ENCODE data around the gene NCKAP5.
A peak's percentile ranks its signal among the peaks of the same experiment; 100 is the strongest.

Gene NCKAP5

DNA sequence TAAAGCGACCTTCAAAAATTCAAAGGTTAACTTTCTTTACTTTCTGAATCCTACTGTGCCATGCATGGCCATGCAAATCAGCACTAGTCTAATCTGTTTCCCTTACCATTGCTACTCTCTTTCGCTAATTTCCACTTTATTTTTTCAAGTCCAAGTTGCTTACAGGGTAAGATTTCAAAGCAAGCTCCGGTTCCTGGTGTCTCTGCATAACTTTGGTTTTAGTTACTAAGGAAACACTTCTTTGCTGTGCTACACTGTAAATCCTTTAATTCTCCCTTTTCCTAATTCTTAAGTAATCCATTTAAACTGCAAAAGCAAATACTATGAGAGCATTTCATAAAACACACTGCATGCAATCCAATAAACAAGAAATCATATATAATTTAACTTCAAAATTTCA lies 514.7 kb downstream of the NCKAP5 start:
- DNase-seq, result no peak

- DNase-seq, result no peak
Observed at GRCh38 chr2:133045787-133046186, 522.5 kb downstream of the NCKAP5 start.

DNA sequence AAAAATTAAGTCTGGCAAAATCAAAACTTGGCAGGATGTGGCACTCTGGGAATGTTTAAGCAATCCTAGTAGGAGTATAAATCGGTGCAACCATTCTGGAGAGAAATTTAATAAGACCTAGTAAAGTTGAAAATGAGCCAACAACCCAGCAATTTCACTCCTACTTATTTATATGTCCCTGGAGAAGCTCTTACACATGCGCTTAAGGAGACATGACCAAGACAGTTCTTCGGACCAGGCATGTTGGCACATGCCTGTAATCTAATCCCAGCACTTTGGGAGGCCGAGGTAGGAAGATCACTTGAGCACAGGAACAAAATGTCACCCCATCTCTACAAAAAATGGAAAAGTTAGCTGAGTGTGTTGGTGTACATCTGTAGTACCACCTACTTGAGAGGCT lies 523.7 kb downstream of the NCKAP5 start:
- peak; percentile 65 for DNase-seq

GRCh38 chr2:133040170-133040569 lies 528.1 kb downstream of the NCKAP5 start:
- DNase-seq, result no peak

- DNase-seq, result no peak
Observed at GRCh38 chr2:133039531-133039930, 528.7 kb downstream of the NCKAP5 start.

- no peak for DNase-seq
Observed at GRCh38 chr2:133026536-133027177, 541.6 kb downstream of the NCKAP5 start.

DNA sequence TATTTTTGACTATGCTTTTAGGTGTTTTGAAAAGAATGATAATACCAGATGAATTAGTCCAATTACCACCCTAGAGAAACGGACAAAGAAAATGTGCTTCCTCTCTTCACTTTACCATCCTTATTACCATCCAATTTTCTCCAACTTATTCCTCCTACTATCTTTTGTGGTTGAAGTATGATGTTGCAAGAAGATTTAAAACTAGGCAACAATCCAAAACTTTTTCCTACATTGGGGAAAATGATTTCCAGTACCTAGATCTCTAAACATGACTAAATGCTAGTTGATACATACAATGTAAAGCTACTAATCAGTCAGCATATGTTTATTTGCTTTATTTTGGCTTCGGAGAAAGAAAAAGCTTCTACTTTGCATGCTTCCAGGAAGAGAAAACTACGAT lies 543.3 kb downstream of the NCKAP5 start:
- no peak for DNase-seq

- DNase-seq, result no peak
Observed at GRCh38 chr2:133012847-133013734, 555.2 kb downstream of the NCKAP5 start.

DNA sequence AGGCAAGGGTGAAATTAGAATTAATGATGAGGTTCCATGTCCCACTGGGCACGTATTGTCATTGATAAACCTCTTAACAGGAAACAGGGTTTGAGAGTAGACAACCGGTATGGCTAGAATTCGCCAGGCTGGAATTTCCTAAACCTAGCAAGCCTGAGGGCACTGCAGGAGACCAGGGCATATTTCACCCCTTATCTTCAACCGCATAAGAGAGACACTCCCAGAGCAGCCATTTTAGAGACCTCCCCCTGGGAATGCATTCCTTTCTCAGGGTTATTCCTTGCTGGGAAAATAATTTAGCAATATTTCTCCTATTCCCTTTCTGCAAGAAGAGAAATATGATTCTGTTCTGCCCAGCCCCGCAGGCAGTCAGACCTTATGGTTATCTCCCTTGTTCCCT lies 563.6 kb downstream of the NCKAP5 start:
- no peak for DNase-seq

- no peak for DNase-seq
Observed at GRCh38 chr2:132999421-132999820, 568.8 kb downstream of the NCKAP5 start.

DNA sequence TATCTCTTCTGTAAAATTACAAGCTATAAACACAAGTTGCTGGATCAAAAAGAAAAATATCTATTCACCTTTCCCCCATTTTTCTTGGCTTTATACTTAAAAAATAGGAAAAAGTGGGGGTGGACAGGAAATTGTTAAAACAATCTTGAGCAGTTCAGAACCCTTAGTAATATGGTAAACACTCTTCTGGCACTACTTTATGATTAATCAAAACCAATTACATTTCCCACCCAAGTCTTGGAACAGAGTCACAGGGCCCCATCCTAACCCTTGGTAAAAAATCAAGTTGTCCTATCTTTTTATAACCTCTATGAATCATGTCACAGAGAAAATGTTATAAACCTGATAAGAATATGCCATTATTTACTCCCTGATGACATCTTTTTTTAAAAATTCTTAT lies 570.0 kb downstream of the NCKAP5 start:
- DNase-seq, result no peak

- no peak for DNase-seq
Observed at GRCh38 chr2:132991471-132992045, 576.7 kb downstream of the NCKAP5 start.

- peak; percentile 12 for DNase-seq
Observed at GRCh38 chr2:132984731-132985130, 583.5 kb downstream of the NCKAP5 start.

- no peak for DNase-seq
Observed at GRCh38 chr2:132980304-132980703, 588.0 kb downstream of the NCKAP5 start.

DNA sequence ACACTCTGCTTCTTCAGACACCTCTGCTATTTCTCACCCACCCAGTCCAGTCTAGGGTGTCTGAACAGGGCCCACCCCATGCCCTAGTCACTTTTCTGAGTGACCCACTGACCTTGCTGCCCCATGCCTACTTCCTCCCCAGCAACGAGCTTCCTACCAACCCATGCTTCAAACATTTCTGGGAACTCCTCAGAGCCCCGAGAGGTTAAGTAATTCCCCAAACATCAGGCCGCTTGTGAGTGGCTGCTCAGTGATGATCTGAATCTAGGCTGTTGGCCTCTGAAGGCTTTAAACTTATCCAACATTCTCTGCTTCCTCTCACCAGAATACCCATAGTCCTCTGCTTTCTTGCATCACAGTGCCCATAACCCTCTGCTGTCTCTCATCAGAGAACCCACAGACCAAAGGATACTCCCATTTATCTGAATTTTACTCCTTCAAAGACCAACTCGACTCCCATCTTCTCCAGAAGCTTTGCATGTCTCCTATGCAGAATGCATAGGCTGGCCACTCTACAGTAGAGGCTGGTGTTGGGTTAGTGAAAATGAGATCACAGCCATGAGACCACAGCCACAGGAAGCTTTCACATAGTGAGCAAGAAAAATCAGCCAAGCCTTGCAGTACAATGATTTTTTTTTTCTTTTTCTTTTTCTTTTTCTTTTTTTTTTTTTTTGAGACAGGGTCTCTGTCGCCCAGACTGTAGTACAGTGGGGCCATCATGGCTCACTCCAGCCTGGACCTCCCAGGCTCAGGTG lies 588.7 kb downstream of the NCKAP5 start:
- DNase-seq, result no peak

DNA sequence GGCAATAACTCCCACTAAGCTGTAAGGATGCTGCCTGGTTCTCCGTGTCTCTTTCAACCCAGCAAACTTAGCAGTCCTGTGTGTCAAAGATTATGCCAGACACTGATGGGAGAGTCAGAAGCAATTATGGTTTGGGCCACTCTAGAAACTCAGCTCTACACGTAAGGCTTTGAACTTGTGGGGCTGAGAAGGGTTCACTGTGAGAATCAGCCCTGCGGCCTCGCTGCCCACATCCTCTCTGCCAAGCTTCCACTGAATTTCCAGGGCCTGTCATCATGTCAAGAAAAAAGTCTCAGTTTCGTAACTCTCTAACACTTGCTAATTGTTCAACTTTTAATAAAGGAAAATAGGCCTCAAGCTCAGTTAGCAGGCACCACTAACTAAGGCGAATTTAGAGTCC lies 589.4 kb downstream of the NCKAP5 start:
- no peak for DNase-seq

- no peak for DNase-seq
Observed at GRCh38 chr2:132977812-132978529, 590.3 kb downstream of the NCKAP5 start.

DNA sequence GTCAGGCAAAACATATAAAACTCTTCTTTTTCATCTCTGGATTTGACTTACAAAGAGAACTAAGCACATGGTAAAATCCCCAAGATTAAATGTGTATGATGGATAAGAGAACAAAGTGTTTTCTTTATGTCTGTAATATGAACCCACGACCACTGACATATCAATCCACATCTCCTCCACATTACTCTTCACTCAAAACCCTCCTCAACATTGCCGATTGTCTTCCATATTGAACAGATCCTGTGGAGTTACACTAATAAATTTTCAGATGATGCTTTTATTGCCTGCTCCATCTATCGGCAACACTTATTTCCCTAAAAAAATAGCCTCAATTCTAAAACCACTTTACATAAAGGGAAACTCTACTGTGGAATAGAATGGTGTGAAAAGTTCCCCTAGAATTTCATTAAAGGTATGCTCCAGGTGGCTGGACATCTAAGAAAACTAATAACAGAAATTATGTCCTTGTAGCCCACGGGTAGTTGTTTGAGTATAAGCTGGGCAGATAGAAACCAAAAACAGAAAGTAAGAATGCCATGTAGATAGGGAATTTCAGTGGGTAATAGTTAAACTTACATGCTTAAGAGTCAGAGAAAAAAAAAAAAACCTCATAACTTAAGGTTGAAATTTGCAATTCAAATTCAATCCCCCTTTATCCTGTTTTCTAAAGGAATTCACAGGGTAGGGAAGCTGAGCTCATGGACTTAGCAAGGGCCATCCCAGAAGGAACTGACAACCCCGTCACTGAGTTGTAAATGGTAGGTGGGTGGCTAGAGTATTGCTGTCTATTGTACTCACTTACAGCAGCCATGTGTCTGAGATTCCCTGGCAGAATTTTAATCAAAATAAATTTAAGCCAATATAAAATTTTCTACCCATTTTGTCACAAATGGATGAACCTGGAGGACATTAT lies 592.8 kb downstream of the NCKAP5 start:
- no peak for DNase-seq

DNA sequence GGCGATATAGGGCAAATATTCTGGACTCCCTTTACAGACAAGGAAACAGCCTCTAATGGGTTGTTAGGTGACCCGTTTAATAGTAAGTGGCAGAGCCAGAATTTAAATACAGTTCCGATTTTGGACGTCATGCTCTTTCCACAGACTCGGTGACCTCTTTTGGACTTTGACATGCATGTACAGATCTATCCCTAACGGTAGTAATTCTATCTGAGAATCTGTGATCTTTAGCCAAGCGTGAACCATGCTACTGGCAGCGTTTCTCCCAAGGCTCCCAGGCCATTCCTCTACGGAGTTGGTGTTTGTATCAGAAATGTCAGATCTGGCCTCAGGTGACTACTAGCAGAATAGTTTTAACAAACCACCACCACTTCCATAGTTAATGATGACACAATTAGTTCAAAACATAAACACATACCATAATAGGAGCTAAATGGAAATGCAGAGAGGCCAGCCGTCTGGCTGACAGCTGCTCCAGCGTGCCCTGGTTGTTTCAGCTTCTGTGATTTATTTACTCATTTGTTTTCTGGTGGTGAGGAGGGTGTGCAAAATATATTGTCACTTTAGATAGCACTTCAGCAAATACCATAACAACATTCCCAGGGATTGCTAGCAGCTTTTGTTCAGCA lies 593.7 kb downstream of the NCKAP5 start:
- DNase-seq, result no peak

- DNase-seq, result peak; percentile 72
Observed at GRCh38 chr2:132971310-132972061, 596.8 kb downstream of the NCKAP5 start.
